ENCODE results near the gene GRID2.

Gene GRID2

GRCh38 chr4:93731456-93731855 lies 1427.7 kb downstream of the GRID2 start:
- no peak overlapping the region for H3K27ac ChIP-seq
- TF ChIP-seq ZFX (IDR thresholded peaks at IDR 0.05) (no peak), CTCF (conservative IDR thresholded peaks at IDR 0.05) (no peak)

- no peak overlapping the region for H3K27ac ChIP-seq
- no peak for TF ChIP-seq CTCF (conservative IDR thresholded peaks at IDR 0.05)
- TF ChIP-seq ZFX (IDR thresholded peaks at IDR 0.05): no peak
These were observed 1428.7 kb downstream of the GRID2 start for GRCh38 chr4:93732509-93732908.

- H3K27ac ChIP-seq: no peak overlapping the region
- TF ChIP-seq CTCF (conservative IDR thresholded peaks at IDR 0.05) (no peak), ZFX (IDR thresholded peaks at IDR 0.05) (no peak)
These were observed 1437.1 kb downstream of the GRID2 start for GRCh38 chr4:93740890-93741289.

- no peak for TF ChIP-seq CTCF (conservative IDR thresholded peaks at IDR 0.05)
- TF ChIP-seq ZFX (IDR thresholded peaks at IDR 0.05): no peak
- H3K27ac ChIP-seq: no peak overlapping the region
These were observed 1439.3 kb downstream of the GRID2 start for GRCh38 chr4:93743022-93743421.

- TF ChIP-seq CTCF (conservative IDR thresholded peaks at IDR 0.05): no peak
- no peak for TF ChIP-seq ZFX (IDR thresholded peaks at IDR 0.05)
- H3K27ac ChIP-seq: no peak overlapping the region
These were observed 1439.9 kb downstream of the GRID2 start for GRCh38 chr4:93743635-93744034.

GRCh38 chr4:93744961-93745360 lies 1441.2 kb downstream of the GRID2 start:
- no peak for TF ChIP-seq ZFX (IDR thresholded peaks at IDR 0.05)
- no peak for TF ChIP-seq CTCF (conservative IDR thresholded peaks at IDR 0.05)

GRCh38 chr4:93746031-93746430 lies 1442.3 kb downstream of the GRID2 start:
- H3K27ac ChIP-seq: no peak overlapping the region
- TF ChIP-seq CTCF (conservative IDR thresholded peaks at IDR 0.05): no peak
- no peak for TF ChIP-seq ZFX (IDR thresholded peaks at IDR 0.05)

More at GRCh38 chr4:93744961-93745360, 1441.2 kb downstream of the GRID2 start:
- no peak overlapping the region for H3K27ac ChIP-seq
